ENCODE data around the gene AMHR2.
"Not testable (repeated sequence)": the region's sequence is repeated elsewhere in the genome, so short reads cannot be mapped to it uniquely, and the experiment has no call there.

Gene AMHR2
- total RNA-seq = 0 to 0.36 (median 0.13) reads per million in 4 experiments

DNA sequence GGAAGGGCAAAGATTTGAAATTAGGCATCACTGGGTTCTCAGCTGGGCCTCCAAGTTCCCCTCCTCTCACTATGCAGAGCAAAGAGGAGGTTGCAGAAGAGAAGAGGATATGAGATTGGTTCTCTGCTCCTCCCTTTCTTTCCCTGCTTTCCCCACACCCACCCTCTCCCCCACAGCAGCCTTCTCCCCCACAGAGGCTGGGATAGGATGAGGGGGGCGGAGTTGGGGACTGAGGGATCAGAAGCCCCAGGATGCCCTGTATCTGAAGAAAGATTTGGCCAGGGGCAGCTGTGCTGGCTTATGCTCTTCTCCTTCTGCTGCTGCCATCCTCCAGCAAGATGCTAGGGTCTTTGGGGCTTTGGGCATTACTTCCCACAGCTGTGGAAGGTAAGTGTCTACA is at the start of gene AMHR2:
Gene AMHR2 (plus strand): TSS at position 259 of the 400 bp plus-strand sequence. CDS start 80 bp downstream, at position 339.
- DNase-seq = no peak

DNA sequence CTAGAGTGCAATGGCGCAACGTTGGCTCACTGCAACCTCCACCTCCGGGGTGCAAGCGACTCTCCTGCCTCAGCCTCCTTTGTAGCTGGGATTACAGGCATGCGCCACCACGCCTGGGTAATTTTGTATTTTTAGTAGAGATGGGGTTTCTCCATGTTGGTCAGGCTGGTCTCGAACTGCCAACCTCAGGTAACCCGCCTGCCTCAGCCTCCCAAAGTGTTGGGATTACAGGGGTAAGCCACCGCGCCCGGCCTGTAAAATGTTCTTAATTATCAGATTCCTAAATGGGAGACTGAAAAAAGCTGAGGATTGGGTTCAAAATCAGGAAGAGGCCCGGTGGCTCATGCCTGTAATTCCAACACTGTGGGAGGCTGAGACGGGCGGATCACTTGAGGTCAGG is 49.4 kb upstream of the AMHR2 start:
- not testable (repeated sequence) for DNase-seq

DNA sequence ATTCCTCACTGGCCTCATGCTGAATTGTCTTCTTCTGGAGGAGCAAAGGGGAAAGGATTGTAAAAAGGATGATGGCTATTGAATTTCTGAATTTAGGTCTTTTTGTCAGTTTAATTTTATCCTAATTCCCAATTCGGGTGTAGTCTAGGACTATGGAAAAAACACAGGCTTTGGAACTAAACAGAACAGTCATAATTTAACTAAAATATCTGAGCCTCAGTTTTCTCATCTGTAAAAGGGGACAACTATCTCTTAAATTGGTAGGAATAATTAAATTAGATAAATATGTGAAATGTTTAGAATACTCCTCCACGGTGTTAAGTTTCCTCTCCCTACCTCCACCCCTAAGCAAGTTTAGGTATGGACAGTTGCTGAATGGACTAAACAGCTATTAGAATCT is 46.9 kb upstream of the AMHR2 start:
- no peak for DNase-seq

DNA sequence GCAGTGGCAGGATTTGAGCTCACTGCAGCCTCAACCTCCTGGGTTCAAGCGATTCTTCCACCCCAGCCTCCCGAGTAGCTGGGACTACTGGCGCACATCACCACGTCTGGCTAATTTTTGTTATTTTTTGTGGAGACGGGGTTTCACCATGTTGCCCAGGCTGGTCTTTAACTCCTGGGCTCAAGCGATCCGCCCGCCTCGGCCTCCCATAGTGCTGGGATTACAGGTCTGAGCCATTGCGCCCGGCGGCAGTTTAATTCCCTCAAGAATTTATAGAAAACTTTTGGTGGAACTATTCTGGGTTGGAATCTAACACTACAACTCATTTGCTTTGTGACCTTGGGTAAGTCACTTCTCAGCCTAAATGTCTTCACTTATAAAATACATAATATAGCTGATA is 45.4 kb upstream of the AMHR2 start:
- DNase-seq = no peak

DNA sequence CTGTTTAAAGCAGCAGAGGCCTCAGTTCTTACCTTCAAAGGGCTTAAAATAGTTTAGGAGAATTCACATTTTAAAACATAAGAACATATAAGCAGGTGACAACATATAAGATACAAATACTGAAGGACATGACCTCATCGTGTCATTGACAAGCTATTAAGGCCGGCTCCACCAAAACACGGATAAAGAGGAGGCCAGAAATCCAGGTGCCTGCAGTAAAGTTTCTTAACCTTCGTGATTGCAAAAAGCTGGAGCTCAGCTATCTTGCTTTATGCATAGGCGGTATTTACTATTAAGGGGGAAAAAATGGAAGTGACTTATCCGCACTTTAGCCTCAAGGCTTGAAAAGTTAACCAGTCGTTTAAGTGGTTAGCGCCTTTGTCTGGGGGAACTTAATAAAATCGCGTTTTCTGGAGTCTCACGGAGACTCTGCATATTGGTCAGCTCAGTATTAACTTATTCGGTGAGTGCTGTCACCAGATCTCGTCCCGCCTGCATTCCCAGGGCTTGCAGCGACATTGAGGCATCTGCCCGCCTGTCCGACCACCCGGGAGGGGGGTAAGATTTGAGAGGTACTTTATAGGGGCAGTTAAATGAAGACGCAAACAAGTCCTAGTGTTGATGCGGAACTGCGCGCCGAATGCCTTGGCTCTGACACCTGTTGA is 44.8 kb upstream of the AMHR2 start:
- DNase-seq = no peak

DNA sequence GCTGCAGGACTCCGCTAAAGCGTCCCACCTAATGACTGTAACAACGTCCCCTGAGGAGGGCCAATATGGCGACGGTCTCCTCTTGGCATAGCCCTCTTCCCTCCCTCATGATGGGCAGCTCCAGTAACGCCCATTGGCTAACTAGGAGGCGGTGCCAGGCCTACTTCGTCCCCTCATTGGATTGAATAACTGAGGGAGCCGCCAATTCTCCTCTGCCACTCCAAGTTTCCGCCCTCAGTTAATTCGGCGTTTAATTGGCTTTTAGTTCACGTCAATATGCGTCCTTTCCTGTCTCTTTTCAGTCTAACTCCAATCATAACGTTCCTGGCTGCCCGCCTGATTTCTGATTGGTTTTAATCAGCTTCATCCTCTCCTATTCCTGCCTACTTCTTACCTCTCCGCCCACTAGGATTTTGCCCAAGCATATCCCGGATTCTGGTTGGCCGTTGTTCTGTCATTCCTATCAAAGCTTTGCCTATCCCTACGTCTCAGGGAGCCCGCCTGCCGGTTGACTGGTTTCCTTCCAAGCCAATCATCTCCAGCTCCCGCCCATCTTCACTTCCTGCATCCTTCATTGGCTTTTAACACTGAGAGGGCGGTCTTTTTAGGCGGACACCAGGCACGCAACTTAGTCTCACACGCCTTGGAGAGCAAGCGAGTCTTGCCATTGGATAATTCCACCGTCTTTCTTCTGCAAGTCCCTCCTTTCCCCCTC is 44.1 kb upstream of the AMHR2 start:
- DNase-seq = peak; percentile 99

DNA sequence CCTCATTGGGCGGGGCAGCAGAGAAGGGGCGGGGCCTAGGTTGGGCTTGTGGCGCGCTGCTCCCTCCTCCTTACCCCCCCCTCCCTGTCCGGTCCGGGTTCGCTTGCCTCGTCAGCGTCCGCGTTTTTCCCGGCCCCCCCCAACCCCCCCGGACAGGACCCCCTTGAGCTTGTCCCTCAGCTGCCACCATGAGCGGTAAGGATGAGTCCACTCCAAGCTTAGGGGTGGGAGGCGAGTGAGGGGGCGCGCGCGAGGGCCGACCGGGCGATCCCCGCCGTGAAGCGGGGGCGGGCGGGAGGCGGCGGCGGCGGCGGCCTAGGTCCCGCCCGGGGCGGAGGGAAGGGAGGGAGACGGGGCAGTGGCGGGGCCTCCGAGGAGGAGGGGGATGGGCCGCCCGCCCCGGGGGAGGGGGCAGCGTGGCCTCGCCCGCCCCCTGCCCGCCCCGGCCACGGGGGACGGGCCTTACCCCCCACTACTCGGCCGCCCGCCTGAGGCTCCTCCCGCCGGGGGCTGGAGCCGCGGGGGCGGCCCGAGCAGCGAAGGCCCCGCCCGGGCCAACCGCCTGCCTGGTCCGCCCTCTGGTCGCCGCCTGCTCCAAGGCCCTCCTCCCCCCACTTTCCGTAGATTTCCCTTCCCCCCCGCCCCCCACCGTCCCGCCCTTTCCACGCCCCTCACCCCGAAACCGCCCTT is 43.4 kb upstream of the AMHR2 start, which contains the start of gene SP1:
Gene SP1 (plus strand): TSS at position 73 of the 690 bp plus-strand sequence. CDS start 116 bp downstream, at position 189.
- peak; percentile 79 for DNase-seq

DNA sequence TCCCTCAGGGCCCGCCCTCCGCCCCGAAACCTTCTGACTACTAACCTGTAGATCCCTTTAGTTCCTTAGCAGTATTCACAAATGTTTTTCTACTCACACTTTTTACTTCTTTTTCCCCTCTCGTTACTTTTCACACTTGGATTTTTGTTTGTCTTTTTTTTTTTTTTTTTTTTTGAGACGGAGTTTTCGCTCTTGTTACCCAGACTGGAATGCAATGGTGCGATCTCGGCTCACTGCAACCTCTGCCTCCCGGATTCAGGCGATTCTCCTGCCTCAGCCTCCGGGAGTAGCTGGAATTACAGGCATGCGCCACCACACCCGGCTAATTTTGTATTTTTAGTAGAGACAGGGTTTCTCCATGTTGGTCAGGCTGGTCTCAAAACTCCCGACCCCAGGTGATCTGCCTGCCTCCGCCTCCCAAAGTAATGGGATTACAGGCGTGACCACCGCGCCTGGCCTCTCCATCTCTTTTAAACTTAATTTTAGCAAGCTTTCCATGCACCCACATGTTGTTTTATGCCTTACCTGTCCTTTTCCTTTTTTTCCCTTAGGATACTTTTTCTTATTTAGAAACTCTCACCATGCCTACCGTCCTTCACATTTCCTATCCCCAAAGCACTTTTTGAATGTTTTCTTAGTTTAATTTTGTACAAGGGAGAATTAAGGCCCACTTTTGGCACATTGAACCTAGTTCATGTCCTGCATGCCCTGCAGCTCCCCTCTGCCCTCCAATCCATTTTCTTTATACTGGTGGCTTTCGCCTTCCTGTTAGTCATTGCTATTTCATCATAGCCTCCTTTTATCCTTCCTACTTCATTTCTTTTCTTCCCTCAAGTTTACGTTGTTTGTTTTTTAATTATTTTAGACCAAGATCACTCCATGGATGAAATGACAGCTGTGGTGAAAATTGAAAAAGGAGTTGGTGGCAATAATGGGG is 42.6 kb upstream of the AMHR2 start:
- DNase-seq = no peak

DNA sequence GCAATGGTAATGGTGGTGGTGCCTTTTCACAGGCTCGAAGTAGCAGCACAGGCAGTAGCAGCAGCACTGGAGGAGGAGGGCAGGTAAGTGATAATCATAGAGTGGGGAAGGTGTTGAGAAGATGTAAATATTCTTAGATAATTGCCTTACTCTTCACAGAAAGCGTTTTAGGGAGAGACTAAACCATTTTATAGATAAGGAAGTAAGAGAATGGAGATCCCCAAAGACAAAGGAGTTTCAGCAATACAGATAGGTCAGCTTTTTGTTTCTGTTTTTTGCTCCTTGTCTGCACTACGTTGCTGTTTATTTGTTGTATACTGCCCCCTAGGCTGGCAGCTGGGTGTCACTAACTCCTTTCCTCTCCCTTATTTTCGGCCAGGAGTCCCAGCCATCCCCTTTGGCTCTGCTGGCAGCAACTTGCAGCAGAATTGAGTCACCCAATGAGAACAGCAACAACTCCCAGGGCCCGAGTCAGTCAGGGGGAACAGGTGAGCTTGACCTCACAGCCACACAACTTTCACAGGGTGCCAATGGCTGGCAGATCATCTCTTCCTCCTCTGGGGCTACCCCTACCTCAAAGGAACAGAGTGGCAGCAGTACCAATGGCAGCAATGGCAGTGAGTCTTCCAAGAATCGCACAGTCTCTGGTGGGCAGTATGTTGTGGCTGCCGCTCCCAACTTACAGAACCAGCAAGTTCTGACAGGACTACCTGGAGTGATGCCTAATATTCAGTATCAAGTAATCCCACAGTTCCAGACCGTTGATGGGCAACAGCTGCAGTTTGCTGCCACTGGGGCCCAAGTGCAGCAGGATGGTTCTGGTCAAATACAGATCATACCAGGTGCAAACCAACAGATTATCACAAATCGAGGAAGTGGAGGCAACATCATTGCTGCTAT is 41.7 kb upstream of the AMHR2 start:
- peak; percentile 10 for DNase-seq

DNA sequence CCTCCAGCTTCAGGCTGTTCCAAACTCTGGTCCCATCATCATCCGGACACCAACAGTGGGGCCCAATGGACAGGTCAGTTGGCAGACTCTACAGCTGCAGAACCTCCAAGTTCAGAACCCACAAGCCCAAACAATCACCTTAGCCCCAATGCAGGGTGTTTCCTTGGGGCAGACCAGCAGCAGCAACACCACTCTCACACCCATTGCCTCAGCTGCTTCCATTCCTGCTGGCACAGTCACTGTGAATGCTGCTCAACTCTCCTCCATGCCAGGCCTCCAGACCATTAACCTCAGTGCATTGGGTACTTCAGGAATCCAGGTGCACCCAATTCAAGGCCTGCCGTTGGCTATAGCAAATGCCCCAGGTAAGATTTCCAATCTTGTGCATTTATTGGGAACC is 40.4 kb upstream of the AMHR2 start:
- DNase-seq = no peak

DNA sequence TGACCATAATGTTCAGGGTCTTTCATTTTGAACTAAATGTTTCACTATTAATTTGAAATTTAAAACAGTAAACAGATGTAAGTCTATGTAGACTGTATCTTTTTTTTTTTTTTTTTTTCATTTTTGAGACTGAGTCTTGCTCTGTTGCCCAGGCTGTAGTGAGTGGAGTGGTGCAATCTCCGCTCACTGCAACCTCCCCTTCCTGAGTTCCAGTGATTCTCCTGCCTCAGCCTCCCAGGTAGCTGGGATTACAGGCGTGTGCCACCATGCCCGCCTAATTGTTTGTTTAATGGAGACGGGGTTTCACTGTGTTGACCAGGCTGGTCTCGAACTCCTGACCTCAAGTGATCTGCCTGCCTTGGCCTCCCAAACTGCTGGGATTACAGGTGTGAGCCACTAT is 37.3 kb upstream of the AMHR2 start:
- not testable (repeated sequence) for DNase-seq

DNA sequence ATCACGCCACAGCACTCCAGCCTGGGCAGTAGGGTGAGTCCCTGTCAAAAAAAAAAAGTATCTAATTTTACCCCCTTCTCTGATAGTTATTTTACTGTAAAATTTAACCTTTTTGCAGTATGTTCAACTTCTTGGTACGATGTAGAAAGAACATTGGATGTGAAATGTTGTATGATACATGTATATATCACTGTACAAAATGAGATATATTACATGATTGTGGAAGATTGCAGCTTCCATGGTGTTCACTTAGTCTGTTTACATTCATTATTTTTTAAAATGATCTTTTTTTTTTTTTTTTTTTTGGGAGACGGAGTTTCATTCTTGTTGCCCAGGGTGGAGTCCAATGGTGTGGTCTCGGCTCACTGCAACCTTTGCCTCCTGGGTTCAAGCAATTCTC is 34.7 kb upstream of the AMHR2 start:
- no peak for DNase-seq

DNA sequence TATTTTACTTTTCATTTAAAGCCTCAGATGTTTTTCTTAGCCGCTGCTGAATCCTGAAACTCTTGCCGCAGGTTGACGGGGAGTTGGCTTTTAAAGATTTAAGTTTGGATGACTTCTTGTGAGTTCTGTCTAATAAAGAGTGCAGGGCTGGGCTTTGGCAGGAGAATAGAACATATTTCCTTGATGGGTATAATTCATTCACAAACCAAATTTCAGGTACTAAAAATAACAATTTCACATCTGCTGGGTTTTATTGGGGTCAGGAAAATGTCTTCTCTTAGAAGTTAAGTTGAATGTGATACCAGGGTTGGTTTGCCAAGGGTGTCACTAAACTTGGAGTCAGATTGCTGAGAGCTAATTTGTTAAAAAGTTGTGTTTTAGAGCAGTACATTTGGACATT is 34.0 kb upstream of the AMHR2 start:
- DNase-seq = no peak

DNA sequence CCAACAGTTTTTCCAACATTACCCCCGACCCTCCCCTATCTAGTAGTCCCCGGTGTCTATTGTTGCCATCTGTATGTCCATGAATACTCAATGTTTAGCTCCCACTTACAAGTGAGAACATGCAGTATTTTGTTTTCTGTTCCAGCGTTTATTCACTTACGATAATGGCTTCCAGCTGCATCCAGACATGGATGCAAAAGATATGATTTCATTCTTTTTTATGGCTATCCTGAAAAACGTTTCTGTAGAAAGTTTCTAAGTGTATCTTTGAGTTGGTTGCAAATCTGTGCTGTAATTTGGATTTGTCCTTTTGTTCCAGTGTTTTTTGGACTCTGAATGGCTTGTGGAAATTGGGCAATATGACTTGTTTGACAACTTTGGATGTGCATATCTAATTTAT is 31.9 kb upstream of the AMHR2 start:
- DNase-seq = no peak

DNA sequence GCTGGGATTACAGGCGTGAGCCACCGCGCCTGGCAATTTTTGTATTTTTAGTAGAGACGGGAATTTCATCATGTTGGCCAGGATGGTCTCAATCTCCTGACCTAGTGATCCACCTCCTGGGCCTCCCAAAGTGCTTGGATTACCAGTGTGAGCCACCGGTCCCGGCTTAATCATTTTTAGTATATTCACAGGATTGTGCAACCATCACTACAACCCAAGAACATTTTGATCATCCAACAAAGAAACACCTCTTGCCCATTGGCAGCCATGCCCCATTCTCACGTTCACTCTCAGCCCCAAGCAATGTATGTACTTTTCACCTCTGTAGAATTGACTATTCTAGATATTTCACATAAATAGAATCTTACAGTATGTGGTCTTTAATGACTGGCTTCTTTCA is 23.8 kb upstream of the AMHR2 start:
- DNase-seq = no peak

DNA sequence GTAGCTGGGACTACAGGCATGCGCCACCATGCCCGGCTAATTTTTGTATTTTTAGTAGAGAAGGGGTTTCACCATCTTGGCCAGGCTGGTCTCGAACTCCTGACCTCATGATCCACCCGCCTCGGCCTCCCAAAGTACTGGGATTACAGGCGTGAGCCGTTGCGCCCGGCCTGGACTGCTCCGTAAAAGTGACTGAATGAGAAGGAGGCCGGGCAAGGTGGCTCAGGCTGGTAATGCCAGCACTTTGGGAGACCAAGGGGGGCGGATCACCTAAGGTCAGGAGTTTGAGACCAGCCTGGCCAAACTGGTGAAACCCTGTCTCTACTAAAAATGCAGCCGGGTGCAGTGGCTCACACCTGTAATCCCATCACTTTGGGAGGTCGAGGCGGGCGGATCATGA is 21.3 kb upstream of the AMHR2 start:
- not testable (repeated sequence) for DNase-seq

DNA sequence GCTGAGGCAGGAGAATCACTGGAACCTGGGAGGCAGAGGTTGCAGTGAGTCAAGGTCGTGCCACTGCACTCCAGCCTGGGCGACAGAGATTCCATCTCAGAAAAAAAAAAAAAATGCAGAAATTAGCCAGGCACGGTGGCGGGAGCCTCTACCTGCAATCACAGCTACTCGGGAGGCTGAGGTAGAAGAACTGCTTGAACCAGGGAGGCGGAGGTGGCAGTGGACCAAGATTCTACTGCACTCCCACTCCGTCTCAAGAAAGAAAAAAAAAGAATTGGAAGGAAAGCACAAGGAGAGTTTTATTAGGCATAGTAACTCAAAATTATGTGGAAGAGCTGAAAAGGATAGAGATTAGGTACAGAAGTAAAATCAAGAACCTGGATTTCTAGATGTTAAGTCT is 20.8 kb upstream of the AMHR2 start:
- DNase-seq = no peak

DNA sequence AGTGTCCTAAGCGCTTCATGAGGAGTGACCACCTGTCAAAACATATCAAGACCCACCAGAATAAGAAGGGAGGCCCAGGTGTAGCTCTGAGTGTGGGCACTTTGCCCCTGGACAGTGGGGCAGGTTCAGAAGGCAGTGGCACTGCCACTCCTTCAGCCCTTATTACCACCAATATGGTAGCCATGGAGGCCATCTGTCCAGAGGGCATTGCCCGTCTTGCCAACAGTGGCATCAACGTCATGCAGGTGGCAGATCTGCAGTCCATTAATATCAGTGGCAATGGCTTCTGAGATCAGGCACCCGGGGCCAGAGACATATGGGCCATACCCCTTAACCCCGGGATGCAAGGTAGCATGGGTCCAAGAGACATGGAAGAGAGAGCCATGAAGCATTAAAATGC is 12.7 kb upstream of the AMHR2 start:
- no peak for DNase-seq

DNA sequence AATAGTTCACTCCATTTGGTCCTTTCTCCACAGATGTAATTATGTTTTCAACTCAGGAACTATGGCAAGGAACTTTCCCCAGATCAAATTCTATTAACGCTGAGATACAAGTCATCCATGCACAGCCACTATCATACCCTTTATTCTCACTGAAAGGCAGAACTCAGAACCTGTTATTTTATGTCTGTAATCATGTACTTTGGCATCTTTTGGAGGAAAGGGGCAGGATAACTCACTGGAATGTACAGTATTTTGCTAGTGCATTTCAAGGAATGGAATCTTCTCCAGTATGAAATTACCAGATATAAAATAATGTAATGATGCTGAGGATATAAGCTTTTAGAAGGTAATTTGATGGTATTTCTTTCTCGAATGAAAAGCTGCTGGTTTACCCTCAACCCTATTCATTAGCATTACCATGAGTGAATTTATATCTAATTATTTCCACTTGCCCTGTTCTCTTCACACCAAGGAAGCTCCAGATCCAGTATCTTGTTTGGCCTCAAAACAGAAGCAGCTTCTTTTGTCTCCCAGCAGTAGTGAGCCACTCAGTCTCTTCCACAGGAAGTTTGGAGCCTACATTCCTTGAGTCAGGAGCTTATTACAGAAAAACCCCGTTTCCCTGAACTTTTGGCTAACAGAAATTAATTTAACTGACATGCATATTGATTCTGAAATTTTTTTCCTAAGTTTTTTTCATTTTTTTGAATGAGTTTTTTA is 10.0 kb upstream of the AMHR2 start:
- DNase-seq = no peak

DNA sequence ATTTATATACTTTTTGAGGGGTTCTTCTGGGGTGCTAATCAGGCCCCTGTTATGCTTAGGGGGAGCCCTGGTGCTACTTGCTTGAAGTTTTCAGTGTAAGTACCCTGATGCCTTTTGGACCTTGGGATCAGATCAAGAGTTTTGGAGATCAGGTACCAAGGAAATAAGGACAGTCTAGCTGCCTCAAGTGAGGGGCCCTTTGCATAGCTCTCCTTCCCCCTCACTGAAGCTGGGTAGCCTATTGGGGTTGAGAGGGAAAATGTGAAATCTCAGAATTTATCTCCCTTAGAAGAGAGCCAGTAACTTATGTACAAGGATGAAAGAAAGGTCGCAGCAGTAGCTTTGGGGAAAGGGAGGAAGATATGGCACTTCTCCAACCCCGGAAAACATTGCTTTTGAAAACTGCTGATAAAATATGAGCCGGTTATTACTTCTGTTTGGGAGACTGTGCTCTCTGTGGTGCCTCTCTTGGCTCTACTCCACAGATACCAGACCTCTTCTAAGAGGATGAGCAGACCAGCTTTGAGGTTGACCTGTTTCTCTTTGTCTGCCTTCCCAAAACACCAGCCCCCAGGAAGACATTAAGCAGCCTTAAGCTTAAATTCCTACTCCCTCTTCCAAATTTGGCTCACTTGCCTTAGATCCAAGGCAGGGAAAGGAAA is 8.8 kb upstream of the AMHR2 start:
- DNase-seq = no peak
